Measurements from ENCODE around the gene CALCOCO1.

Gene CALCOCO1

GRCh38 chr12:53659011-53659551, 68.2 kb downstream of the CALCOCO1 start:
- DNase-seq, result peak; percentile 81
